Measurements from ENCODE around the gene BTBD3. TPM values are rescaled to one million over a fixed set of nuclear protein-coding genes. Genes with fewer than 3 reads are reported as not detected.

BTBD3 gene
- total RNA-seq, 1 donor from 2014 or later, result 21.2 TPM

- no peak for DNase-seq (ENCODE audit: low read depth, low spot score)
Measured at GRCh38 chr20:11965602-11966001, 47.9 kb downstream of the BTBD3 start.

- no peak for DNase-seq (ENCODE audit: low read depth, low spot score)
Measured at GRCh38 chr20:11966186-11966585, 48.5 kb downstream of the BTBD3 start.

- no peak for DNase-seq (ENCODE audit: low read depth, low spot score)
Measured at GRCh38 chr20:11970243-11970836, 52.6 kb downstream of the BTBD3 start.

- DNase-seq (ENCODE audit: low read depth, low spot score), result no peak
Measured at GRCh38 chr20:11972478-11972877, 54.8 kb downstream of the BTBD3 start.
